ENCODE data around the gene HS3ST5.

- TF ChIP-seq CTCF (IDR thresholded peaks at IDR 0.05; ENCODE audit: low read length) (no peak), EZH2phosphoT487 (IDR thresholded peaks at IDR 0.05; ENCODE audit: low read length) (no peak), EZH2 (optimal IDR thresholded peaks at IDR 0.05; ENCODE audit: low read depth, low read length) (no peak)
These were observed 255.3 kb downstream of the HS3ST5 start for GRCh38 chr6:114087496-114087895.

Measured in MM.1S (cell line).